Mucosa of gallbladder (tissue), 1 donor: ENCODE results near the gene METTL5. TPM values are rescaled to one million over a fixed set of nuclear protein-coding genes. Genes with fewer than 3 reads are reported as not detected.

Source experiments
- DNase-seq: peaks from one replicate; pipeline ENCODE4 v3.0.0-alpha.2; 2020; ENCODE audit warnings: low spot score
- total RNA-seq: library from RNA; stranded (reverse); gene quantifications from one replicate; pipeline ENCODE4 v1.2.1, GENCODE V29; 2021
- donor health status: DM: no; HTN: no; CAD: no.

METTL5 gene
- total RNA-seq, 1 donor from 2014 or later = 39.9 TPM

DNA sequence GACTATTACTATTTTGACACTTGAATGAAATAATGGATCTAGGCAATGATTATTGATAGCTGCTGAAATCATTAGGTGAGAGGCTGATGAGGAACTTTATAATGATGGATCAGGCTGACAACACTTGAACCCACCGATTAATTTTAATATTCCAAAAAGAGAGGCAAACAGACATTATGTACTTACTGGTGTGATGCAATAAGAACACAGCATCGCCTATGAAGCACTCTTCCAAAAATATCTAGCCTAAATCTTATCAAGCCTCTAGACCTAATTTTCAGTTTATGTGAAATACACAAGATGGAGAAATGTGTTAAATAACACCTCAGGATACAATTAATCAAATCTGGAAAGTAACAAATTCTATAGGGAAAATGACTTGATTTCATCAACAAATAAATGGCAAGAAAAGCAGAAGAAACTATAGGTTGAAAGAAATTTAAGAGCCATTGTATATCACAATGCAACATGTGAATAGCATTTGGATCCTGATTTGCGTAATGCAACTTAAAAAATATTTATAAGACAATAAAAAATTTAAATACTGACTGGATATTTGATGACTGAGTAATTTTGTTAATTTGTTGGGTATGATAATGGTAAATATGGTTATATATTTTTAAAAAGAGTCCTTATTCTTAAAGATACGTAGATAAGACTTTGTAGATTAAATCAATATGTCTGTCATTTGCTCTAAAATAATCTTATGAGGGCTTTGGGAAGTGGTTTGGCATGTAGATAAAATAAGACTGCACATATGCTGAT, 43.3 kb downstream of the METTL5 start:
- no peak for DNase-seq

DNA sequence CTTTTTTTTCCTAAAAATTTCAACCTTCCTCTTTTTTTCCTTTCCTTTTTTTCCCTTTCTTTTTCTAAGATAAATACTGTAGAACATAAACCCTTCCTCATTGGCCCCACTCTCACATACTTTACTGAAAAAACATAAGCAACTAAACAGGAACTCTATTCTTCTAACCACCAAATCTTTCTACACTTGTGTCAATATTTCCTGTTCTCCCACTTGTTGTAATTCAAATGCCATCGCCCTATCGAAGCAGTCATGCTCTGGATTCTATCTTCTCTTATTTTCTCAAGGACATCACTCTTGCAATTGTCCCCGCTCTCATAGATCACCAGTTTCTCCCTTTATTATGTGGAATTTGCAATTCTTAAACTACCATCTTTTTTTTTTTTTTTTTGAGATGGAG, 46.3 kb downstream of the METTL5 start:
- DNase-seq = no peak

DNA sequence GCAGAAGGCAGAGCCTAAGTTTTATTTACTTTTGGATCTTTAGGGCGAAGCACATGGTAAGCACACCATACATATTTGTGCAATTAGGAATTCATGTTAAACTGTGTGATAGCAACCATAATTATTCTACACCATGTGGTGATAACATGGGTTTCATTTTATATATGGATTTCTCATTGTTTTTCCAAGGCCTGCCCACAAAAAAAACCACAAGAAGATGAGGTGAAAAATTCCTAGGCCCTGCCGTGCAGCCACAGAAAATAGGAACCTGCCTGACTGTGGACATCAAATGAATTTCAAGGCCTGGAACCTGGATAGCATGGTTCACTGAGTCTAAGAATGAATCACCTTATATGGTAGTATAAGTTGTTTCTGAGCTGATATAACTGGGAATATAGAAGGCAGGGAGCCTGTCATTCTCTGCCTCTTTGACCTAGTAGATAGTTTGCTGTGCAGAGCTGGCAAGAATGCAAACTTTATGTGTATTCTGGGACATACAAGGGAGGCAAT, 48.4 kb downstream of the METTL5 start:
- DNase-seq = no peak

DNA sequence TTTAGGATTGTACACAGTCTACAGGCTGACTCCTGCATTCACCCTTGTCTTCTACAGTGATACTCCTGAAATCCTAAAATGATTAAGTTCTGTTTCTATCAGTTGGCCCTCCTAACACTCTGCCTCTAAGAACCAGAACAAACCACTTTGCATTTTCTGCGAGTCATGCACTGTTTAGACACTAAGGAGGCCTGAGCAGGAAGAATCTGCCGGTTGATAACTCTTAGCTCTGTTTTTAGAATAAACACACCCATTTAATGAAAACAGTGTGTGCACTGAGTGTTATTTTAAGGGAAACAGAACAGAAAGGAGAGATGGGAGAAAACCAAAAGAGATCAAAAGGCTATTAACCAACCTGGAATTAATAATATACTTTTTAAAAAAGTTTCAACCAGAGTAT, 48.9 kb downstream of the METTL5 start:
- no peak for DNase-seq

DNA sequence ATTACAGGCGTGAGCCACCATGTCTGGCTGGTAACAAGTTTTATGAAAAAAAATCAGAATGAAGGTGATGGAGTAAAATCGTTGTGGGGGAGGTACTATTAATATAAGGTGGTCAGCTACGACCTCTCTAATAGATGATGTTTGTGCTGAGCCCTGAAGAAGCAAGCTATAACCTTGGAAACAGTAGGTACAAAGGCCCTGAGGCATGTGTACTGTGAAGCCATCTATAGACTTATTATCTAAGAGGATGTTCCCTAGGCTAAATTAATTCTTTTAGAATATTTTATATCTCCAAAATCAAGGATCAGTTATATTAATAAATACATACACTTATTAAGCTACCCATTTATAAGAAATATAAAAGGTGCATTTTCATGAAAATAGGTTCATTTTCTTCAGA, 49.4 kb downstream of the METTL5 start:
- DNase-seq = no peak

DNA sequence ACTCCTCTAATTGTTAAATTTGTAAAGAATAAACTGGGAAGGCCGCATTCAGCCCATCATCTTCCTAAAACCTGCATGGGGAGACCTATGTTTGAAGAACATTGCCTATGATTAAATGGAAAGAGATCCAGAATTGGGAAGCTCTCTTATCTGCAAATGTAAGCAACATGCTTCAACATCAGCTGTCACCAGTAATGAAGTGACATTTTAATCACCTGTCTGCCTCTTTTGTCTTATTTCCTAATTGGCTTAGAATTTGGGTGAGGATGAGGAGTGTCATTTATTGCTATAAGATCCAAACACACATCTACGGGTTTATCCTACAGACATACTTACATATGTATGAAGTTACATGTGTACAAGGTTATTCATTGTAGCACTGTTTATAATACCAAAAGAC, 52.1 kb downstream of the METTL5 start:
- no peak for DNase-seq

DNA sequence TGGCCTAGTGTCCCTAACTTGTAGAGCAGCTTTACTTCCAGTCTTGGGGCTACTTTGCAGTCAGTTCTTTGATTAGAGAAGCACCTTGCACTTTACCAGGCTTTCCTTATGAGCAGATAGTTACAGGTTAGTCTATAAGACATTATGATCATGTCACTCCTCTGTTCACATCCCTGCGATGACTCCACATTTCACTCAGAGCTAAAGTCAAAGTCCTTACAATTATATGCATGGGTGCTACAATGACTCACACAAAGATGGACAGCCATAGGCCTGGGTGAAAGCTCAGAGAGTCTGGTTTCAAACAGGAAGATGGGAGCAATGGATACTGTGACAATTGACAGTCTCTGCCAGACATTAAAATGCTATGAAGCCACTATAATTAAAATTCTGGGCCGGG, 53.1 kb downstream of the METTL5 start:
- no peak for DNase-seq

DNA sequence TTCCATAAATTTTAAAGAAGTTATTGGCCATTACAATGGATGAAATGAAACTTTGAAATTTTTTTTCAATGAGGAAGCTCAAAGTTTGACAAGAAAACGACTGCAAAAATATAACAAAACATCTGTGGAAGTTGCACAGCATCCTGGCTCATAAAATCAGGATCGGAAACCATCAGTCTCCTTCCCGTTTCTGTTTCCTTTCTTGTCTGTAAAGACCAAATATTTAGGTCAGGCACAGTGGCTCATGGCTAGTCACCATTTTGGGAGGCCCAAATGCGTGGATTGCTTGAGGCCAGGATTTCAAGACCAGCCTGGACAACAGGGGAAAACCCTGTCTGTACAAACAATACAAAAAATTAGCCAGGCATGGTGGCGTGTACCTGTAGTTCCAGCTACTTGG, 53.7 kb downstream of the METTL5 start:
- DNase-seq = no peak

DNA sequence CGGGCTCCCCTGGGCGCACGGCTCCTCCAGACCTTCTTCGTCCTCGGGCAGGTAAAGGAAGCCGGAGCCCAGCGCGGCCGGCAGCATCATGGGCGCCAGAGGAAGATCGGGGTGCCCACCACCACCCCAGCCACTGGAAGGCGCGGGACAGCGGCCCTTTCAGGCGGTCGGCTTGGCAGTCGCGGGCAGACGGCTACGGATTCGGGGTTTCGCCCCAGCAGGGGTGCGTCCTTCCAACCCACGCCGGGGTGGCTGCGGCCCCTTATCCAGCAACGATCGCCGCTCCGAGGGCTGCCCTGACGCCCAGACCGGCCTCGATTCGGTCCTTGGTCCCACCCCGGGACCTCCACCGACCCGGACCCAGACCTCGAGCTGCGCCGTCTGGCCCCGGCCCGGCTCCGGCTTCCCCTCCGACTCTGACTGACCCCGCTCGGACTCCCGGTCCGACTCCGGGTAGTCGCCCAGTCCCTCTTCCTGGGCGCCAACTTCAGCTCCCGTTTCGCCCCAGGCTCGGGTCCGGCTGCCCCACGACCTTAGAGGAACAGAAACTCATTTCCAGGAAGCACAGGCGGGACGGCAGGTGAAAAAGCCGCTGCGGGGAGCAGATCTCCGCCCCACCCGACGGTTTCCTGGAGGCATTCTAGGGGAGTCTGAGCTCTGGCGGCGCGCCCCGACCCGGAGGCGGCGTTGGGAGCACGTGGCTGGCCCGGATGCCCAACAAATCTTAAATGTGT, 56.3 kb downstream of the METTL5 start:
- peak; percentile 13 for DNase-seq

DNA sequence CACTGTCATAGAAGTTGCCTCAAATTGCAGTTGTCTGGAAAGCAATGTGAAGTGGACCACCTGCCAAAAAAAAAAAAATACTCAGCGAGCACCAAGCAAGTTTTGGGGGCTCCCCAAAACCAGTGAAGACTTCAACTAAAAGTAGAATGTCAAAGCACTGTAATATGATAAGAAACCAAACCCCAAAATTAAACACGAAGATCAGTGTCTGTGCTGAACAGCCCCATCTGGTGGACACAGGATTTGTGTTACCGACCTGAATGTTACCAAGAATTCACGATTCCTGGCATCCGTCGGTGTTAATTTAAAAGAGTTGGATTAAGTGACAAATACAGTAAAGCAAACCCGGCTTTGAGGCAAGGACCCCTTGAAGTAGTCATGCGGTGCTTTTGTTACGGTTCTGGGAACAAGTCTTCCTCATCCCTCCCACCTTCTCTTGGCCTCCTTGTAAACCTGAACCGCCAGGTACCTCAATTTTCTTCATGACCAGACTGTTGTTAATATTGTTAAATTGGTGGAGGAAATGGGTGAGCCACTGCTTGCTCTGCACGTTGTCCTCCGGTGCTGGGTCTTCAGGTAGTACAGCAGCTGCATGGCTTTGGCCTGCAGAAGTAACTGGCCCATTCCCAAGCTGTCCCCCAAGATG, 57.3 kb downstream of the METTL5 start:
- peak; percentile 63 for DNase-seq

DNA sequence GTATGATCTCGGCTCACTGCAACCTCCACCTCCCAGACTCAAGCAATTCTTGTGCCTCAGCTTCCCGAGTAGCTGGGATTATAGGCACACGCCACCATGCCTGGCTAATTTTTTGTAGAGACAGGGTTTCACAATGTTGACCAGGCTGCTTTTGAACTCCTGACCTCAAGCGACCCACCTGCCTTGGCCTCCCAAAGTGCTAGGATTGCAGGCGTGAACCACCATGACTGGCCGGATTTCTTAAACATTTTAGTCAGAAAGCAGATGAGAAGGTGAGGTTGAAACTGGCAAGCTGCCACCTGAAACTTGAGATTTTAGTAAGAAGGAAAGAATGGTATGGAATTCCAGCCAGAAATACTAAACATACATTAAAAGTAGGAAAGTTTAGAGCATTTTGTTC, 59.2 kb downstream of the METTL5 start:
- DNase-seq = no peak

DNA sequence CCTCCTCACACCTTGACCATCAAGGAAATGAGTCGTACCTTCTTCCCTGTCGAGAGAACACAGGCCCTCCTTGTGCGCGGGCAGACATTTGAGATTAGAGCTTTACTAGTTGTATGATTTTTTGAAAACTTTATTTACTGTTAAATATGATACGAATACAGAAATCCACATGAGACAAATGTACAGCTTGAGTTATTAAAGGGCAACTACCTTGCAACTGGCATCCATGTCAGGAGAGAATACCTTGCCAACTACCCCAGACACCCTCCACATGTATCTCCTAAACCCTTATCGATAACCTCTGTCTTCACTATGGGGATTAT, 62.8 kb downstream of the METTL5 start:
- DNase-seq = no peak

Other genes starting within 250 kb of the METTL5 start
- gene PPIG, start 240.6 kb downstream of the METTL5 start, total RNA-seq = 44.9 TPM
- 0.23 TPM for gene CFAP210, start 130.5 kb downstream of the METTL5 start, total RNA-seq
- gene PHOSPHO2, start 130.4 kb downstream of the METTL5 start, total RNA-seq = 9.6 TPM
- 15.9 TPM for gene KLHL23, start 91.1 kb downstream of the METTL5 start, total RNA-seq
- gene SSB, start 26.0 kb downstream of the METTL5 start, total RNA-seq = 67.9 TPM
- 39.0 TPM for gene UBR3, start 2.5 kb upstream of the METTL5 start, total RNA-seq